ENCODE measurements around the gene ATF7IP2. TPM values are rescaled to one million over a fixed set of nuclear protein-coding genes. Genes with fewer than 3 reads are reported as not detected.
"Not testable (repeated sequence)": the region's sequence is repeated elsewhere in the genome, so short reads cannot be mapped to it uniquely, and the experiment has no call there.

Gene ATF7IP2
- total RNA-seq, 2 experiments from 2014 or later, result 25.8 to 27.0 TPM

- H3K36me3 Mint-ChIP-seq (ENCODE audit: low read depth), result peaks cover 5% of the 10 kb centered on the region
- no peak for TF ChIP-seq CTCF (IDR thresholded peaks at IDR 0.05)
- no peak for ATAC-seq
- no peaks in the 10 kb centered on the region for H3K27me3 Mint-ChIP-seq
- H3K4me1 Mint-ChIP-seq (ENCODE audit: low read depth), result no peaks in the 10 kb centered on the region
- no peak for DNase-seq
- H3K9me3 Mint-ChIP-seq, result peaks cover 21% of the 10 kb centered on the region
- H3K4me3 Mint-ChIP-seq, result no peak overlapping the region
- H3K27ac Mint-ChIP-seq, result no peak overlapping the region
- ChIA-PET CTCF (no interaction called here), POLR2A (no interaction called here)
- intact Hi-C loops (cut with micrococcal nuclease), result no loop called here
Observed at GRCh38 chr16:10345629-10346028, 40.2 kb upstream of the ATF7IP2 start.

GRCh38 chr16:10349851-10350250 is 36.0 kb upstream of the ATF7IP2 start:
- peaks cover 2% of the 10 kb centered on the region for H3K36me3 Mint-ChIP-seq (ENCODE audit: low read depth)
- H3K27ac Mint-ChIP-seq, result no peak overlapping the region
- DNase-seq (no peak), ATAC-seq (no peak)
- ChIA-PET CTCF (no interaction called here), POLR2A (no interaction called here)
- no peak overlapping the region for H3K4me3 Mint-ChIP-seq
- no peaks in the 10 kb centered on the region for H3K27me3 Mint-ChIP-seq
- no peaks in the 10 kb centered on the region for H3K4me1 Mint-ChIP-seq (ENCODE audit: low read depth)
- H3K9me3 Mint-ChIP-seq, result peaks cover 5% of the 10 kb centered on the region
- no peak for TF ChIP-seq CTCF (IDR thresholded peaks at IDR 0.05)
- intact Hi-C loops (cut with micrococcal nuclease), result no loop called here

GRCh38 chr16:10352262-10352661 is 33.6 kb upstream of the ATF7IP2 start:
- DNase-seq (no peak), ATAC-seq (no peak)
- Mint-ChIP-seq H3K27me3 (no peaks in the 10 kb centered on the region), H3K4me3 (no peak overlapping the region), H3K27ac (no peak overlapping the region), H3K36me3 (ENCODE audit: low read depth) (no peaks in the 10 kb centered on the region), H3K4me1 (ENCODE audit: low read depth) (no peaks in the 10 kb centered on the region), H3K9me3 (peaks cover 3% of the 10 kb centered on the region)
- POLR2A ChIA-PET, result no interaction called here
- intact Hi-C loops (cut with micrococcal nuclease), result no loop called here
- TF ChIP-seq CTCF (IDR thresholded peaks at IDR 0.05), result no peak
- CTCF ChIA-PET, result no interaction called here

GRCh38 chr16:10355589-10355988 is 30.3 kb upstream of the ATF7IP2 start:
- POLR2A ChIA-PET, result no interaction called here
- ATAC-seq, result no peak
- Mint-ChIP-seq H3K4me1 (ENCODE audit: low read depth) (no peaks in the 10 kb centered on the region), H3K27me3 (no peaks in the 10 kb centered on the region), H3K36me3 (ENCODE audit: low read depth) (no peaks in the 10 kb centered on the region), H3K9me3 (peaks cover 3% of the 10 kb centered on the region), H3K4me3 (no peak overlapping the region), H3K27ac (no peak overlapping the region)
- no peak for TF ChIP-seq CTCF (IDR thresholded peaks at IDR 0.05)
- intact Hi-C loops (cut with micrococcal nuclease), result no loop called here
- no peak for DNase-seq
- CTCF ChIA-PET, result no interaction called here

- ATAC-seq (no peak), DNase-seq (no peak)
- POLR2A ChIA-PET, result no interaction called here
- Mint-ChIP-seq H3K36me3 (ENCODE audit: low read depth) (peaks cover 2% of the 10 kb centered on the region), H3K27me3 (no peaks in the 10 kb centered on the region), H3K4me3 (no peak overlapping the region), H3K4me1 (ENCODE audit: low read depth) (peaks cover 3% of the 10 kb centered on the region), H3K9me3 (peaks cover 5% of the 10 kb centered on the region), H3K27ac (no peak overlapping the region)
- TF ChIP-seq CTCF (IDR thresholded peaks at IDR 0.05), result no peak
- intact Hi-C loops (cut with micrococcal nuclease), result no loop called here
- CTCF ChIA-PET, result no interaction called here
Observed at GRCh38 chr16:10356870-10357842, 28.7 kb upstream of the ATF7IP2 start.

- CTCF ChIA-PET, result not testable (repeated sequence)
- peak overlapping the region; percentile 53 for H3K27ac Mint-ChIP-seq
Observed at GRCh38 chr16:10361747-10362076, 24.1 kb upstream of the ATF7IP2 start.

More at GRCh38 chr16:10361747-10362076, 24.1 kb upstream of the ATF7IP2 start:
- ATAC-seq; intact Hi-C loops (cut with micrococcal nuclease); H3K9me3 Mint-ChIP-seq; DNase-seq; H3K27me3 Mint-ChIP-seq; H3K36me3 Mint-ChIP-seq (ENCODE audit: low read depth); H3K4me3 Mint-ChIP-seq; POLR2A ChIA-PET: not testable (repeated sequence)
- peaks cover 11% of the 10 kb centered on the region for H3K4me1 Mint-ChIP-seq (ENCODE audit: low read depth)

Measured in activated CD8-positive, alpha-beta T cell treated with anti-CD3 and anti-CD28 coated beads for 36 hours (primary cell).